WTC11 (cell line): ENCODE data around the gene NPFFR1.

Experiments used
- ATF2 ChIP-seq: sonication (generic); formaldehyde crosslinking; IDR thresholded peaks from 2 replicates; pipeline ENCODE4 v1.8.1; 2022; ENCODE audit warnings: low read depth, missing genetic modification reagents, borderline replicate concordance
- CTCF ChIP-seq: fragments of 200-600 bp; IDR thresholded peaks from 2 replicates; pipeline ENCODE4 v1.8.0; 2022; ENCODE audit warnings: antibody characterized with exemption
- JUN ChIP-seq: sonication (generic); formaldehyde crosslinking; IDR thresholded peaks from 2 replicates; pipeline ENCODE4 v1.8.0; 2023; ENCODE audit warnings: mild to moderate bottlenecking, missing genetic modification reagents
- NR3C1 ChIP-seq: sonication (generic); formaldehyde crosslinking; conservative IDR thresholded peaks from 2 replicates; pipeline ENCODE4 v1.8.1; 2023; ENCODE audit warnings: low read depth, mild to moderate bottlenecking, missing genetic modification reagents
- PRDM15 ChIP-seq: sonication (generic); formaldehyde crosslinking; IDR thresholded peaks from 2 replicates; pipeline ENCODE4 v1.8.0; 2022; ENCODE audit warnings: missing genetic modification reagents
- RELA ChIP-seq: sonication (generic); formaldehyde crosslinking; IDR thresholded peaks from 2 replicates; pipeline ENCODE4 v1.8.1; 2022; ENCODE audit warnings: missing genetic modification reagents, mild to moderate bottlenecking, borderline replicate concordance
- SP1 ChIP-seq: sonication (generic); formaldehyde crosslinking; conservative IDR thresholded peaks from 2 replicates; pipeline ENCODE4 v1.8.1; 2022; ENCODE audit warnings: missing genetic modification reagents
- TEAD1 ChIP-seq: sonication (generic); formaldehyde crosslinking; IDR thresholded peaks from 2 replicates; pipeline ENCODE4 v1.8.0; 2022; ENCODE audit warnings: mild to moderate bottlenecking, missing genetic modification reagents
- ZNF219 ChIP-seq: sonication (generic); formaldehyde crosslinking; IDR thresholded peaks from 2 replicates; pipeline ENCODE4 v1.8.0; 2023; ENCODE audit warnings: missing genetic modification reagents, mild to moderate bottlenecking, borderline replicate concordance
- ZNF263 ChIP-seq: sonication (generic); formaldehyde crosslinking; IDR thresholded peaks from 2 replicates; pipeline ENCODE4 v1.8.1; 2022; ENCODE audit warnings: low read depth, mild to moderate bottlenecking, moderate library complexity, missing genetic modification reagents

- TF ChIP-seq RELA (no peak), CTCF (no peak), ATF2 (CRISPR knock-in tag) (no peak), ZNF263 (CRISPR knock-in tag) (no peak), ZNF219 (CRISPR knock-in tag) (no peak), NR3C1 (CRISPR knock-in tag) (no peak), PRDM15 (CRISPR knock-in tag) (no peak), TEAD1 (CRISPR knock-in tag) (no peak), JUN (CRISPR knock-in tag) (no peak), SP1 (CRISPR knock-in tag) (no peak)
These were observed 2.2 kb downstream of the NPFFR1 start for GRCh38 chr10:70281609-70282008.
